HL-60 (cell line): Measurements from ENCODE around the gene ADD3.

ENCODE experiments used
- DNase-seq, 2 experiments: peaks; one replicate each; pipeline ENCODE4 v3.0.0-alpha.2; 2010 to 2020; ENCODE audit warnings: low read depth in 1 of 2, low spot score in 1 of 2
- H3K27ac ChIP-seq: fragments of 250-450 bp; sonication (Bioruptor Pico); replicated peaks from 2 replicates; pipeline ENCODE4 v1.5.1; 2020; ENCODE audit warnings: mild to moderate bottlenecking, moderate library complexity
- H3K27me3 ChIP-seq: fragments of 250-450 bp; sonication (Bioruptor Pico); 2 replicates; pipeline ENCODE4 v1.5.1; 2021; ENCODE audit warnings: mild to moderate bottlenecking, moderate library complexity; ENCODE audit not compliant: insufficient read depth, poor library complexity, severe bottlenecking
- H3K4me3 ChIP-seq: replicated peaks from 2 replicates; pipeline ENCODE4 v1.5.1; 2011; ENCODE audit warnings: mild to moderate bottlenecking, control low read depth, low read length; ENCODE audit not compliant: insufficient read depth
- CTCF ChIP-seq: IDR thresholded peaks from one replicate; pipeline ENCODE4 v1.5.1; 2011; ENCODE audit warnings: low read length, control low read depth, inconsistent platforms; ENCODE audit not compliant: insufficient read depth
- GABPA ChIP-seq: IDR thresholded peaks from 2 replicates; pipeline ENCODE4 v1.6.1; 2012; ENCODE audit warnings: low read depth
- POLR2AphosphoS5 ChIP-seq: IDR thresholded peaks from 2 replicates; pipeline ENCODE4 v1.6.1; 2012; ENCODE audit warnings: low read depth
- REST ChIP-seq: IDR thresholded peaks from 2 replicates; pipeline ENCODE4 v1.6.1; 2012; ENCODE audit warnings: low read depth; ENCODE audit not compliant: insufficient replicate concordance
- SPI1 ChIP-seq: IDR thresholded peaks from 2 replicates; pipeline ENCODE4 v1.6.1; 2012; ENCODE audit warnings: low read depth, mild to moderate bottlenecking, borderline replicate concordance

Gene ADD3

GRCh38 chr10:109987452-109988211 is 20.2 kb upstream of the ADD3 start:
- DNase-seq: no peak
- TF ChIP-seq REST: no peak
- TF ChIP-seq CTCF: no peak
- no peak for TF ChIP-seq GABPA
- no peak for TF ChIP-seq SPI1
- no peak for TF ChIP-seq POLR2AphosphoS5
- Histone ChIP-seq H3K27ac (no peak overlapping the region), H3K4me3 (no peak overlapping the region), H3K27me3 (no peaks in the 10 kb centered on the region)

GRCh38 chr10:109988212-109988596 is 19.6 kb upstream of the ADD3 start:
- no peak overlapping the region for H3K27ac ChIP-seq
- H3K27me3 ChIP-seq: no peaks in the 10 kb centered on the region
- no peak overlapping the region for H3K4me3 ChIP-seq
- DNase-seq: no peak
- no peak for TF ChIP-seq SPI1
- no peak for TF ChIP-seq CTCF
- no peak for TF ChIP-seq REST
- no peak for TF ChIP-seq GABPA
- TF ChIP-seq POLR2AphosphoS5: no peak

- no peak for DNase-seq
- Histone ChIP-seq H3K27ac (no peak overlapping the region), H3K4me3 (no peak overlapping the region), H3K27me3 (no peaks in the 10 kb centered on the region)
- TF ChIP-seq GABPA: no peak
- TF ChIP-seq SPI1: no peak
- TF ChIP-seq CTCF: no peak
- TF ChIP-seq REST: no peak
- TF ChIP-seq POLR2AphosphoS5: no peak
Observed at GRCh38 chr10:109991266-109991855, 16.4 kb upstream of the ADD3 start.
